RWPE2 (cell line): Measurements from ENCODE around the gene TRIP12.
"Not testable (repeated sequence)": the region's sequence is repeated elsewhere in the genome, so short reads cannot be mapped to it uniquely, and the experiment has no call there.

Experiments
- ATAC-seq: fragments of 200-7000 bp; cut with Tn5 transposase; 3 replicates; pipeline ENCODE4 v1.9.1; 2021; ENCODE audit warnings: low read depth
- DNase-seq: peaks from one replicate; pipeline ENCODE4 v3.0.0-alpha.2; 2020; ENCODE audit warnings: low spot score
- H3K27ac ChIP-seq: fragments of 450-650 bp; 2 replicates; pipeline ENCODE4 v1.5.1; 2017; ENCODE audit warnings: mild to moderate bottlenecking; ENCODE audit not compliant: poor library complexity, severe bottlenecking
- H3K27me3 ChIP-seq: fragments of 250-450 bp; sonication (Bioruptor Pico); 2 replicates; pipeline ENCODE4 v1.5.1; 2021; ENCODE audit warnings: mild to moderate bottlenecking, moderate library complexity; ENCODE audit not compliant: insufficient read depth, poor library complexity, severe bottlenecking
- H3K36me3 ChIP-seq: fragments of 250-450 bp; sonication (Bioruptor Pico); 2 replicates; pipeline ENCODE4 v1.5.1; 2020; ENCODE audit warnings: low read depth, mild to moderate bottlenecking, moderate library complexity
- H3K4me1 ChIP-seq: fragments of 250-450 bp; sonication (Bioruptor Pico); 2 replicates; pipeline ENCODE4 v1.5.1; 2021; ENCODE audit warnings: mild to moderate bottlenecking, moderate library complexity; ENCODE audit not compliant: insufficient read depth, poor library complexity, severe bottlenecking
- H3K4me3 ChIP-seq: fragments of 250-450 bp; sonication (Bioruptor Pico); 2 replicates; pipeline ENCODE4 v1.5.1; 2021; ENCODE audit warnings: mild to moderate bottlenecking, moderate library complexity; ENCODE audit not compliant: severe bottlenecking
- H3K9me3 ChIP-seq: fragments of 250-450 bp; sonication (Bioruptor Pico); 2 replicates; pipeline ENCODE4 v1.5.1; 2021; ENCODE audit warnings: mild to moderate bottlenecking, moderate library complexity; ENCODE audit not compliant: severe bottlenecking
- CTCF ChIP-seq: fragments of 450-650 bp; IDR thresholded peaks from one replicate; pipeline ENCODE4 v1.5.1; 2017; ENCODE audit warnings: mild to moderate bottlenecking, moderate library complexity; ENCODE audit not compliant: poor library complexity, severe bottlenecking

TRIP12 gene

GRCh38 chr2:229800997-229801754 lies 120.6 kb downstream of the TRIP12 start:
- DNase-seq (no peak), ATAC-seq (peak; percentile 71)
- H3K36me3 ChIP-seq: peaks cover 91% of the 10 kb centered on the region
- TF ChIP-seq CTCF: peak; percentile 88
- peaks cover 4% of the 10 kb centered on the region for H3K4me1 ChIP-seq
- no peaks in the 10 kb centered on the region for H3K27me3 ChIP-seq
- no peaks in the 10 kb centered on the region for H3K9me3 ChIP-seq
- H3K4me3 ChIP-seq: no peak overlapping the region
- H3K27ac ChIP-seq: no peak overlapping the region

- no peak for ATAC-seq
- Histone ChIP-seq H3K4me1 (peaks cover 4% of the 10 kb centered on the region), H3K27me3 (no peaks in the 10 kb centered on the region), H3K4me3 (no peak overlapping the region), H3K27ac (no peak overlapping the region), H3K36me3 (peaks cover 93% of the 10 kb centered on the region), H3K9me3 (no peaks in the 10 kb centered on the region)
- DNase-seq: no peak
- TF ChIP-seq CTCF: no peak
Observed at GRCh38 chr2:229798446-229799155, 123.2 kb downstream of the TRIP12 start.

GRCh38 chr2:229795058-229795457 lies 126.8 kb downstream of the TRIP12 start:
- H3K9me3 ChIP-seq: no peaks in the 10 kb centered on the region
- ATAC-seq: no peak
- peaks cover 97% of the 10 kb centered on the region for H3K36me3 ChIP-seq
- no peak overlapping the region for H3K4me3 ChIP-seq
- H3K27me3 ChIP-seq: no peaks in the 10 kb centered on the region
- no peak for TF ChIP-seq CTCF
- H3K27ac ChIP-seq: no peak overlapping the region
- no peaks in the 10 kb centered on the region for H3K4me1 ChIP-seq
- no peak for DNase-seq

GRCh38 chr2:229794636-229795035 lies 127.2 kb downstream of the TRIP12 start:
- peaks cover 97% of the 10 kb centered on the region for H3K36me3 ChIP-seq

GRCh38 chr2:229786289-229786688 lies 135.5 kb downstream of the TRIP12 start:
- ATAC-seq, H3K9me3 ChIP-seq, H3K27ac ChIP-seq, H3K27me3 ChIP-seq, DNase-seq, H3K4me3 ChIP-seq, H3K4me1 ChIP-seq: not testable (repeated sequence)
- peaks cover 68% of the 10 kb centered on the region for H3K36me3 ChIP-seq

More at GRCh38 chr2:229794636-229795035, 127.2 kb downstream of the TRIP12 start:
- Histone ChIP-seq H3K4me1 (no peaks in the 10 kb centered on the region), H3K27me3 (no peaks in the 10 kb centered on the region), H3K27ac (no peak overlapping the region), H3K4me3 (no peak overlapping the region), H3K9me3 (no peaks in the 10 kb centered on the region)
- ATAC-seq (no peak), DNase-seq (no peak)
- TF ChIP-seq CTCF: no peak
